ENCODE data around the gene FZR1. TPM values are rescaled to one million over a fixed set of nuclear protein-coding genes. Genes with fewer than 3 reads are reported as not detected.

FZR1 gene
- total and polyA plus RNA-seq, 9 of the 15 experiments (the other 6 are each of a cell fraction or from before 2014, with no cell fraction given): 0.18 to 48.0 (median 22.2) TPM

- TF ChIP-seq ZNF639 (CRISPR knock-in tag; conservative IDR thresholded peaks at IDR 0.05 in 1 of 2, IDR thresholded peaks at IDR 0.05 in 1 of 2) (peak in 1 of 2 experiments; percentile 72; a peak in 2 of 4 replicates), ZKSCAN3 (CRISPR knock-in tag; IDR thresholded peaks at IDR 0.05) (no peak), ADNP (tag; IDR thresholded peaks at IDR 0.05) (0 out of 2 replicates have a peak, but pooled peaks have one; percentile 29), PRPF4 (IDR thresholded peaks at IDR 0.05; ENCODE audit: insufficient read depth, low read depth, low read length, poor library complexity, severe bottlenecking) (no peak), PPARD (CRISPR knock-in tag; IDR thresholded peaks at IDR 0.05) (no peak), PATZ1 (CRISPR knock-in tag; IDR thresholded peaks at IDR 0.05; ENCODE audit: borderline replicate concordance) (no peak), SMARCA5 (IDR thresholded peaks at IDR 0.05) (no peak; the same call in 1 of the 2 replicates), CREB3L1 (IDR thresholded peaks at IDR 0.05; ENCODE audit: borderline replicate concordance, low read depth) (0 out of 2 replicates have a peak, but pooled peaks have one; percentile 72), NR1H2 (CRISPR knock-in tag; IDR thresholded peaks at IDR 0.05) (0 out of 2 replicates have a peak, but pooled peaks have one; percentile 63), HNRNPL (IDR thresholded peaks at IDR 0.05; ENCODE audit: low read depth, low read length) (no peak; the same call in 1 of the 2 replicates), ZNF449 (CRISPR knock-in tag; IDR thresholded peaks at IDR 0.05) (no peak), ZC3H8 (IDR thresholded peaks at IDR 0.05) (no peak), MAFK (IDR thresholded peaks at IDR 0.05; ENCODE audit: low read length) (no peak), ZBTB33 (CRISPR knock-in tag; IDR thresholded peaks at IDR 0.05) (peak; percentile 93), NCOA6 (IDR thresholded peaks at IDR 0.05) (no peak), CC2D1A (IDR thresholded peaks at IDR 0.05) (no peak), JUND (IDR thresholded peaks at IDR 0.05; ENCODE audit: borderline replicate concordance, low read depth, low read length) (no peak; the same call in 1 of the 2 replicates), JUND (tag; IDR thresholded peaks at IDR 0.05; ENCODE audit: borderline replicate concordance, low read depth, low read length) (no peak; the same call in 2 of the 3 replicates)
Measured at GRCh38 chr19:3520166-3521103, 14.3 kb downstream of the FZR1 start (continued).
